HEK293 (cell line): Measurements from ENCODE around the gene CORO1A.

Experiments used
- CTCF ChIA-PET: fragments of 350-600 bp; formaldehyde crosslinking; extraction: SDS; loops from one replicate; lab custom pipeline; 2021; ENCODE audit warnings: antibody characterized with exemption; lab: Yijun Ruan, JAX
- POLR2A ChIA-PET: fragments of 300-600 bp; formaldehyde crosslinking; extraction: SDS; loops from one replicate; lab custom pipeline; 2020; ENCODE audit warnings: antibody characterized with exemption, inconsistent platforms; lab: Yijun Ruan, JAX
- H3K27ac ChIP-seq: fragments of 200-500 bp; sonication (Bioruptor generic); 2 replicates; pipeline ENCODE4 v1.5.1; 2014; ENCODE audit warnings: low read depth, low read length, control low read depth, inconsistent platforms; ENCODE audit errors: extremely low read depth
- H3K36me3 ChIP-seq, 2 experiments: fragments of 200-500 bp in 1 of 2; sonication (Bioruptor generic) in 1 of 2; 1 replicate in 1 of 2; 2 replicates in 1 of 2; pipeline ENCODE4 v1.5.1; 2014 to 2017; ENCODE audit warnings: inconsistent platforms in 2 of 2, low read length in 2 of 2; ENCODE audit not compliant: control insufficient read depth in 2 of 2, insufficient read depth in 1 of 2
- H3K4me1 ChIP-seq: fragments of 200-500 bp; sonication (Bioruptor generic); 2 replicates; pipeline ENCODE4 v1.5.1; 2014; ENCODE audit warnings: mild to moderate bottlenecking, low read length, inconsistent platforms; ENCODE audit not compliant: control insufficient read depth, insufficient read depth
- H3K4me3 ChIP-seq: 2 replicates; pipeline ENCODE4 v1.5.1; 2011; ENCODE audit warnings: low read depth, mild to moderate bottlenecking, control low read depth, low read length, moderate library complexity
- H3K9me3 ChIP-seq: fragments of 200-500 bp; sonication (Bioruptor generic); 2 replicates; pipeline ENCODE4 v1.5.1; 2014; ENCODE audit warnings: low read depth, low read length, inconsistent platforms; ENCODE audit not compliant: control insufficient read depth, insufficient read depth
- AEBP2 ChIP-seq: fragments of 450-650 bp; formaldehyde crosslinking; IDR thresholded peaks from 2 replicates; pipeline ENCODE4 v1.5.1; 2016; ENCODE audit warnings: missing biosample characterization, missing genetic modification characterization, borderline replicate concordance
- HOXC10 ChIP-seq: sonication (generic); formaldehyde crosslinking; IDR thresholded peaks from 2 replicates; pipeline ENCODE4 v1.8.1; 2023; ENCODE audit warnings: mild to moderate bottlenecking, missing genetic modification reagents
- HOXD13 ChIP-seq: sonication (generic); formaldehyde crosslinking; IDR thresholded peaks from 2 replicates; pipeline ENCODE4 v1.8.0; 2022; ENCODE audit warnings: missing genetic modification reagents, borderline replicate concordance
- OSR2 ChIP-seq: fragments of 450-650 bp; formaldehyde crosslinking; IDR thresholded peaks from 2 replicates; pipeline ENCODE4 v1.5.1; 2016; ENCODE audit warnings: missing biosample characterization, missing genetic modification characterization
- WT1 ChIP-seq: fragments of 450-650 bp; formaldehyde crosslinking; IDR thresholded peaks from 2 replicates; pipeline ENCODE4 v1.5.1; 2016; ENCODE audit warnings: missing biosample characterization, missing genetic modification characterization
- YY1 ChIP-seq: fragments of 450-650 bp; formaldehyde crosslinking; IDR thresholded peaks from 2 replicates; pipeline ENCODE4 v1.5.1; 2018; ENCODE audit warnings: missing biosample characterization, missing genetic modification characterization
- ZBTB17 ChIP-seq: fragments of 450-650 bp; formaldehyde crosslinking; IDR thresholded peaks from 2 replicates; pipeline ENCODE4 v1.5.1; 2016; ENCODE audit warnings: missing biosample characterization, missing genetic modification characterization
- ZBTB49 ChIP-seq: fragments of 450-650 bp; formaldehyde crosslinking; IDR thresholded peaks from 2 replicates; pipeline ENCODE4 v1.5.1; 2016; ENCODE audit warnings: missing biosample characterization, missing genetic modification characterization, low read depth
- ZBTB7A ChIP-seq: fragments of 450-650 bp; formaldehyde crosslinking; IDR thresholded peaks from 2 replicates; pipeline ENCODE4 v1.5.1; 2016; ENCODE audit warnings: low read depth, missing biosample characterization, missing genetic modification characterization
- ZEB2 ChIP-seq: fragments of 450-650 bp; formaldehyde crosslinking; IDR thresholded peaks from 2 replicates; pipeline ENCODE4 v1.5.1; 2016; ENCODE audit warnings: missing biosample characterization, missing genetic modification characterization
- ZNF2 ChIP-seq: fragments of 450-650 bp; formaldehyde crosslinking; IDR thresholded peaks from 2 replicates; pipeline ENCODE4 v1.5.1; 2016; ENCODE audit warnings: missing biosample characterization, missing genetic modification characterization
- ZNF202 ChIP-seq: fragments of 450-650 bp; formaldehyde crosslinking; IDR thresholded peaks from 2 replicates; pipeline ENCODE4 v1.5.1; 2016; ENCODE audit warnings: missing biosample characterization, missing genetic modification characterization, borderline replicate concordance
- ZNF280D ChIP-seq: fragments of 450-650 bp; formaldehyde crosslinking; IDR thresholded peaks from 2 replicates; pipeline ENCODE4 v1.5.1; 2016; ENCODE audit warnings: missing biosample characterization, missing genetic modification characterization
- ZNF335 ChIP-seq: fragments of 450-650 bp; formaldehyde crosslinking; conservative IDR thresholded peaks from 2 replicates; pipeline ENCODE4 v1.5.1; 2016; ENCODE audit warnings: missing biosample characterization, missing genetic modification characterization
- ZNF391 ChIP-seq: fragments of 450-650 bp; formaldehyde crosslinking; IDR thresholded peaks from 2 replicates; pipeline ENCODE4 v1.5.1; 2016; ENCODE audit warnings: low read depth, missing biosample characterization, missing genetic modification characterization, borderline replicate concordance
- ZNF423 ChIP-seq: fragments of 450-650 bp; formaldehyde crosslinking; IDR thresholded peaks from 2 replicates; pipeline ENCODE4 v1.5.1; 2016; ENCODE audit warnings: missing biosample characterization, missing genetic modification characterization
- ZNF433 ChIP-seq: fragments of 450-650 bp; formaldehyde crosslinking; IDR thresholded peaks from 2 replicates; pipeline ENCODE4 v1.5.1; 2016; ENCODE audit warnings: missing biosample characterization, missing genetic modification characterization, low read depth
- ZNF501 ChIP-seq: fragments of 450-650 bp; formaldehyde crosslinking; IDR thresholded peaks from 2 replicates; pipeline ENCODE4 v1.5.1; 2016; ENCODE audit warnings: missing biosample characterization, missing genetic modification characterization
- ZNF514 ChIP-seq: fragments of 450-650 bp; formaldehyde crosslinking; IDR thresholded peaks from 2 replicates; pipeline ENCODE4 v1.5.1; 2016; ENCODE audit warnings: missing biosample characterization, missing genetic modification characterization
- ZNF521 ChIP-seq: fragments of 450-650 bp; formaldehyde crosslinking; IDR thresholded peaks from 2 replicates; pipeline ENCODE4 v1.5.1; 2017; ENCODE audit warnings: missing biosample characterization, mild to moderate bottlenecking, missing genetic modification characterization
- ZNF529 ChIP-seq: fragments of 450-650 bp; formaldehyde crosslinking; IDR thresholded peaks from 2 replicates; pipeline ENCODE4 v1.5.1; 2017; ENCODE audit warnings: missing genetic modification characterization, missing biosample characterization; ENCODE audit not compliant: insufficient replicate concordance
- ZNF544 ChIP-seq: fragments of 450-650 bp; formaldehyde crosslinking; IDR thresholded peaks from 2 replicates; pipeline ENCODE4 v1.5.0; 2017; ENCODE audit warnings: missing biosample characterization, missing genetic modification characterization
- ZNF585B ChIP-seq: fragments of 450-650 bp; formaldehyde crosslinking; IDR thresholded peaks from 2 replicates; pipeline ENCODE4 v1.5.1; 2016; ENCODE audit warnings: missing biosample characterization, missing genetic modification characterization
- ZNF645 ChIP-seq: fragments of 450-650 bp; formaldehyde crosslinking; IDR thresholded peaks from 2 replicates; pipeline ENCODE4; 2016; ENCODE audit warnings: missing biosample characterization, missing genetic modification characterization
- ZNF654 ChIP-seq: fragments of 450-650 bp; formaldehyde crosslinking; IDR thresholded peaks from 2 replicates; pipeline ENCODE4 v1.5.1; 2016; ENCODE audit warnings: low read depth, missing biosample characterization, missing genetic modification characterization
- ZNF658 ChIP-seq: fragments of 450-650 bp; formaldehyde crosslinking; IDR thresholded peaks from 2 replicates; pipeline ENCODE4; 2016; ENCODE audit warnings: missing biosample characterization, missing genetic modification characterization
- ZNF701 ChIP-seq: fragments of 450-650 bp; formaldehyde crosslinking; IDR thresholded peaks from 2 replicates; pipeline ENCODE4 v1.5.1; 2016; ENCODE audit warnings: missing biosample characterization, missing genetic modification characterization
- ZNF707 ChIP-seq: fragments of 450-650 bp; formaldehyde crosslinking; IDR thresholded peaks from 2 replicates; pipeline ENCODE4 v1.5.1; 2016; ENCODE audit warnings: missing biosample characterization, missing genetic modification characterization

The CORO1A gene

GRCh38 chr16:30163538-30163937 is 19.9 kb upstream of the CORO1A start:
- Histone ChIP-seq H3K36me3 (no peaks in the 10 kb centered on the region), H3K4me1 (no peaks in the 10 kb centered on the region), H3K4me3 (no peak overlapping the region), H3K27ac (no peak overlapping the region), H3K9me3 (no peaks in the 10 kb centered on the region)
- TF ChIP-seq ZNF423 (tag by site-specific recombination) (no peak), ZNF585B (tag by site-specific recombination) (no peak), ZBTB7A (tag by site-specific recombination) (no peak), ZNF645 (tag by site-specific recombination) (no peak), WT1 (tag by site-specific recombination) (no peak), AEBP2 (tag by site-specific recombination) (no peak), OSR2 (no peak), ZNF707 (tag by site-specific recombination) (no peak), ZNF391 (no peak), ZNF654 (tag by site-specific recombination) (no peak), ZNF521 (tag by site-specific recombination) (no peak), ZNF544 (tag by site-specific recombination) (no peak), ZBTB49 (tag by site-specific recombination) (no peak), YY1 (tag by site-specific recombination) (no peak), ZNF514 (no peak), ZNF529 (tag by site-specific recombination) (no peak), ZNF658 (no peak)
- ChIA-PET CTCF (interaction anchor here (0.7 to 1.3 kb wide), 3 partner anchors 15 to 247 kb away, joined by 3 to 8 read pairs (median 3); partner anchors contain the start of gene GDPD3), POLR2A (no interaction called here)

GRCh38 chr16:30166202-30166902 is 17.1 kb upstream of the CORO1A start:
- no peak overlapping the region for H3K27ac ChIP-seq
- POLR2A ChIA-PET, result no interaction called here
- TF ChIP-seq ZNF280D (tag by site-specific recombination), result no peak
- TF ChIP-seq ZNF335 (tag by site-specific recombination), result no peak
- no peak for TF ChIP-seq ZNF2 (tag by site-specific recombination)
- TF ChIP-seq ZNF501 (tag by site-specific recombination), result no peak
- no peak for TF ChIP-seq HOXD13 (CRISPR knock-in tag)
- no peak for TF ChIP-seq ZBTB17 (tag by site-specific recombination)
- TF ChIP-seq ZNF433 (tag by site-specific recombination), result no peak
- TF ChIP-seq ZNF202 (tag by site-specific recombination), result no peak
- TF ChIP-seq ZEB2 (tag by site-specific recombination), result no peak
- no peak for TF ChIP-seq ZBTB7A (tag by site-specific recombination)
- TF ChIP-seq ZNF701 (tag by site-specific recombination), result no peak
- TF ChIP-seq ZNF645 (tag by site-specific recombination), result no peak
- no peak for TF ChIP-seq HOXC10 (CRISPR knock-in tag)

More at GRCh38 chr16:30166202-30166902, 17.1 kb upstream of the CORO1A start:
- Histone ChIP-seq H3K4me3 (no peak overlapping the region), H3K36me3 (no peaks in the 10 kb centered on the region), H3K9me3 (no peaks in the 10 kb centered on the region), H3K4me1 (no peaks in the 10 kb centered on the region)
- CTCF ChIA-PET, result no interaction called here
